ENCODE data around the gene PLAAT5.
A peak's percentile ranks its signal among the peaks of the same experiment; 100 is the strongest.
"Not testable (repeated sequence)": the region's sequence is repeated elsewhere in the genome, so short reads cannot be mapped to it uniquely, and the experiment has no call there.

The PLAAT5 gene

DNA sequence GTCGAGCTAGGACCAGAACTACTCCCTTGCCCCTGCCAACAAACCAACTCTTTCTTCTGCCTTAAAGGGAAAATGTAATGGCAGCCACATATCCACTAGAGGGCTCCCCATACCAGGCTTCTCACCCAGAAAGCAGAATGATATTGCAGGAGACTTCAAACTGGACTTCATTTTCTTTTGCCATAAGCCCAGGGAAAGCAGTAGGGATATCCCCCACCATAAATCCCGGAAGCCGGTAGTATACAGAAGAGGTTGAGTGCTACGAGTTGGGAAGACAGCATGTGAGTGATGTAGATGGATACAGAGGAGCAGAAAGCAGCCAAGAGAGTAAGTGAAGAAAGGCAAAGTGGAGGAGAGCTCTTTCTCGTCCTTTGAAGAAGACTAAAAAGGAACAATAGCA lies 12.1 kb downstream of the PLAAT5 start:
- DNase-seq (ENCODE audit: low read depth), result peak; percentile 22

DNA sequence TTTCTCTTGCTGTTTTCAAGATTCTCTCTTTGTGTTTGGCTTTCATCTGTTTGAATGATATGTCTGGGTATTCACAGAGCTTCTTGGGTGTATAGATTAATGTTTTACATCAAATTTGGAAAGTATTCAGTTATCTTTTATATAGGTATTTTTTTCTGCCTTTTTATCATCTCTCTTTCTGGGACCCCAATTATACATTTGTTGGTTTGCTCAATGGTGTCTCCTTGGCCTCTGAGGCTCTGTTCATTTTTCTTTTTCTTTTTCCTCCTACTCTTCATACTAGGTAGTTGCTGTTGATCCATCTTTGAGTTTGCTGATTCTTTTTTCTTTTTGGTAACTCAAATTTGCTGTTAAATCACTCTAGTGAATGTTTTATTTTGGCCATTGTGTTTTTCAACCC lies 14.3 kb downstream of the PLAAT5 start:
- no peak for DNase-seq (ENCODE audit: low read depth)

DNA sequence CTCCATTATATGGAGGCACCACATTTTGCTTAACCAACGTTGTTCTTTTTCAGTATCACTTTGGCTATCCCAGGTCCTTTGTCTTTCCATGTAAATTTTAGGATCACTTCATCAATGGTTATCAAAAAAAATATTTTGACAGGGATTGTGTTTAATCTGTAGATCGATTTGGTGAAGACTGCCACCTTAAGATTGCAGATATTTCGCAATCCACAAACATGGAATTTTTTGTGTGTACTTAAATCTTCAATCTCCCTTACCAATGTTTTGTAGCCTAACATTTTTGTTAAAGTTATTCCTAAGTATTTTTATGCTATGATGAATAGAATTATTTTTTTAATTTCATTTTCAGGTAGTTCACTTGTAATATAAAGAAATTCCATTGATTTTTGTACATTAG lies 18.6 kb downstream of the PLAAT5 start:
- no peak for DNase-seq (ENCODE audit: low read depth)

DNA sequence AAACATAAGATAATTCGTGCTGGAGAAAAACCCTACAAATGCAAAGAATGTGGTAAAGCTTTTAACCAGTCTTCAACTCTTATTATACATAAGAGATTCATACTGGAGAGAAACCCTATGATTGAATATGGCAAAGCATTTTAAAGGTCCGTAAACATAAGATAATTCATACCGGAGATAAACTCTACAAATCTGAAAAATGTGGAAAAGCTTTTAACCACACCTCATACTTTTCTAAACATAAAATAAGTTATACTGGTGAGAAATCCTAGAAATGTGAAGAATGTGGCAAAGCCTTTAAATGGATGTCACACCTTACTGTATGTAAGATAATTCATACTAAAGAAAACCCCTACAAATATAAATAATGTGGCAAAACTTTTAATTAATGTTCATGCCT lies 20.7 kb downstream of the PLAAT5 start:
- no peak for DNase-seq (ENCODE audit: low read depth)

DNA sequence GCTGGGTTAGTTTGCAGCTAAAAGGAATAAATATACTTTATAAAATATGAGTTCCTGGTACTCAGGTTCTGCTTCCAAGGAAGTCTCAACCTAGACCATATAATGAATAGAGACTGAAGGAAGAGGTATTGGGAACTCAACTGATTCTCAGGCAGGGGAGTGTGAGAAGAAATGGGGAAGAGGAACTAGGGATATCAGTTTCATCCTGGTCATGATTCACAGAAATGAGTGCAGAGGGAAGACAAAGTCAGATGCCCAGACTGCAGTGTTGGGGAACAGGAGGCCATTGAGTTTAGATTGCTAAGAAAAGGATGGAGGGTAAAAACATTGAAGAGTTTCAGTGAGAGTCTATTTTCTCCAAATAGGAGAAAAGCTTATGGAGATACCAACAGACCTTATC lies 28.8 kb downstream of the PLAAT5 start:
- no peak for DNase-seq (ENCODE audit: low read depth)

DNA sequence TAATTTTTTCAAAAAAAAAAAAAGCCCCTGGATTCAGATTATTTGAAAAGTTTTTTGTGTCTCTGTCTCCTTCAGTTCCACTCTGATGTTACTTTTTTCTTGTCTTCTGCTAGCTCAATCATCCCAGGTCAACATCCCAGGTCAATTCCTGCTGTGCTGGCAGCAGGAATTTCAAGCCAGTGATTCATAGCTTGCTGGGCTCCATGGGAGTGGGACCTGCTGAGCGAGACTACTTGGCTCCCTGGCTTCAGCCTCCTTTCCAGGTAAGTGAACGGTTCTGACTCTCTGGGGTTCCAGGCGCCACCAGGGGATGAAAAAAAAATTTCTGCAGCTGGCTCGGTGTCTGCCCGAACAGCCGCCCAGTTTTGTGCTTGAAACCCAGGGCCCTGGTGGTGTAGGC lies 31.4 kb downstream of the PLAAT5 start:
- no peak for DNase-seq (ENCODE audit: low read depth)

DNA sequence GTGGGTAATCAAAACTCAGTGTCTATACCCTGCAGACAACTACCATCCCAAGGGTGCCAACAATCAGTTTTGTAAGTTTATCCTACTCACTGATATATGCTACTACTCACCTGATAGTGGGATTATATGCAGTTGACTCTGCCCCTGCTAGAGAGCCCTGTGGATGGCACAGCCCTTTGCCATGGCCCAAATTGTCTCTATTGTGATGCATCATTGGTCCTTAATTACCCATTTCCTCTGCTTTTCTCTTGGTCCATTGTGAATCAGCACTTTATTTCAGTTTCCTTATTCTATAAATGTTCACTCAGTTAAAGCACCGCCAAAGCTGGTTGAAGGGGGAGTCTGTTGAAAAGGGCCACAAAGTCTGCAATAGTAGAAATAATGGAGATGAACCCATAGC lies 42.3 kb downstream of the PLAAT5 start:
- DNase-seq (ENCODE audit: low read depth), result no peak

DNA sequence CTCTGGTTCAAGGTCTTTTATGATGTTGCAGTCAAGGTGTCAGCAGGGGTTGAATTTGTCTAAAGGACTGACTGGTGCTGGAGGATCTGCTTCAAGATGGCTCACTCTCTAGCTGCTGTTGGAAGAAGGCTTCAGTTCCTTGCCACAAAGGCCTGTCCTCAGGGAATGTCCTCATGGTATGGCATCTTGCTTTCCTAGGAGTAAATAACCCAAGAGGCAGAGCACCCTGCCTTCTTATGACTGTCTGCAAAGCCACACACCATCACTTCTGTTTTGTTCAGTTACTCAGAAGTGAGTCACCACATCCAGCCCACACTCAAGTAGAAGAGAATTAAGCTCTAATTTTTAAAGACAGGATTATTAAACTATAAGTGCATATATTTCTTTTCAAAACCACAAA lies 45.2 kb downstream of the PLAAT5 start:
- no peak for DNase-seq (ENCODE audit: low read depth)

DNA sequence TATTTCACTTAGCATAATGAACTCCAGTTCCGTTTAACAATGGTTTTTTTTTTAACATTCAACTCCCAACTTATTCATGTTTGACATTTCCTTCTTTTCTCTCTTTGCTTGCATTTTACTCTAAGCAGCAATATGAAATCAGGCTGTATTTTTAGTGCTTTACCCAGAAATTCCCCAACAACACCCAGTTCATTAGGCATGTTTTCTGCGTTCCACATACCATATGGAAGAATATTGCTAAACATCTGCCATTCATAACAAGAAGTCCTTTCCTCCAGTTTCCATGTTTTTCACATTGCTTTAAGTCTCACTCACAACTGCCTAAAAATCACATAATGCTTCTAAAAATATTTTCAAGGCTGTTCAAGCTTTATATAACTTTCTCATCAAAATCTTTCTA lies 45.8 kb downstream of the PLAAT5 start:
- no peak for DNase-seq (ENCODE audit: low read depth)

DNA sequence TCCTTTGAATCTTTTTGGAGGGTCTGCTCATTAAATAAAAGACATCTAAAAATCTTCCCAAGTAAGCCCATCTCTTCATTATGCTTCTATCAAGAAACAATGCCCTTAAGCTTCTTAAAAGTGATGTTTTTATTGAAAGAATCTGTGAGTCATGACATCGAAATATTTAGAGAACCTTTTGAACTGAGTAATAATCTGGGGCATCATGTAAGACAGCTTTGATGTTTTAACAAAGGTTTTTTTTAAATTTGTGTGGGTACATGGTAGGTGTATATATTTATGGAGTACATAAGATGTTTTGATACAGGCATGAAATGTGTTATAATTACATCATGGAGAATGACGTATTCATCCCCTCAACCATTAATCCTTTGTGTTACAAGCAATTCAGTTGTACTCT lies 46.8 kb downstream of the PLAAT5 start:
- DNase-seq (ENCODE audit: low read depth), result no peak

DNA sequence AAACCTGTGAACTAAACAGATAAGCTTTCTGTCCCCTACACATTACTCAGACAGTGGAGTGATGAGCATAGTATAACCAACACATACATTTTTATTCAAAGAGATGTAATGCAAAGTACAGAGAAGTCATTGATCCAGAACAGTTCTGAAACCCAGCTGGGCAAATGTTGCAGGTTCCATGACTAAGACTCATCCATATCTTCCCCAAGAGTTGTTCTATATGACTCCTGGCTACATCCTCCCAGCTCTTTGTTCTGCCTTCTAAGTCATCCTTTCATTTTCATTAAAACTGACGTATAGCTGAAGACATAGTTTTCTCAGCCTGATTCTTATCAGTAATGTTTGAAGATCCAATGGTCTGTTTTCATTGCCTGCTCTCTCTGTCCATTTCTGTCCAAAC lies 47.3 kb downstream of the PLAAT5 start:
- DNase-seq (ENCODE audit: low read depth), result no peak

DNA sequence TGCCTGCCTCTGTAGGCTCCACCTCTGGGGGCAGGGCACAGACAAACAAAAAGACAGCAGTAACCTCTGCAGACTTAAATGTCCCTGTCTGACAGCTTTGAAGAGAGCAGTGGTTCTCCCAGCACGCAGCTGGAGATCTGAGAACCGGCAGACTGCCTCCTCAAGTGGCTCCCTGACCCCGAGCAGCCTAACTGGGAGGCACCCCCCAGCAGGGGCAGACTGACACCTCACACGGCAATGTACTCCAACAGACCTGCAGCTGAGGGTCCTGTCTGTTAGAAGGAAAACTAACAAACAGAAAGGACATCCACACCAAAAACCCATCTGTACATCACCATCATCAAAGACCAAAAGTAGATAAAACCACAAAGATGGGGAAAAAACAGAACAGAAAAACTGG lies 55.1 kb downstream of the PLAAT5 start:
- not testable (repeated sequence) for DNase-seq (ENCODE audit: low read depth)

DNA sequence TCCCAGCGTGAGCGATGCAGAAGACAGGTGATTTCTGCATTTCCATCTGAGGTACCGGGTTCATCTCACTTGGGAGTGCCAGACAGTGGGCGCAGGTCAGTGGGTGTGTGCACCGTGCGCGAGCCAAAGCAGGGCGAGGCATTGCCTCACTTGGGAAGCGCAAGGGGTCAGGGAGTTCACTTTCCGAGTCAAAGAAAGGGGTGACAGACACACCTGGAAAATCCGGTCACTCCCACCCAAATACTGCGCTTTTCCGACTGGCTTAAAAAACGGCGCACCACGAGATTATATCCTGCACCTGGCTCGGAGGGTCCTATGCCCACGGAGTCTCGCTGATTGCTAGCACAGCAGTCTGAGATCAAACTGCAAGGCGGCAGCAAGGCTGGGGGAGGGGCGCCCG lies 55.6 kb downstream of the PLAAT5 start:
- not testable (repeated sequence) for DNase-seq (ENCODE audit: low read depth)

DNA sequence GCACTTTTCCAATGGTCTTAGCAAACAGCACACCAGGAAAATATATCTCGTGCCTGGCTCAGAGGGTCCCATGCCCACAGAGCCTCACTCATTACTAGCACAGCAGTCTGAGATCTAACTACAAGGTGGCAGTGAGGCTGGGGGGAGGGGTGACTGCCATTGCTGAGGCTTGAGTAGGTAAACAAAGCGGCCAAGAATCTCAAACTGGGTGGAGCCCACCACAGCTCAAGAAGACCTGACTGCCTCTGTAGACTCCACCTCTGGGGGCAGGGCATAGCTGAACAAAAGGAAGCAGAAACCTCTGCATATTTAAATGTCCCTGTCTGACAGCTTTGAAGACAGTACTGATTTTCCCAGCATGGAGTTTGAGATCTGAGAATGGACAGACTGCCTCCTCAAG lies 60.2 kb downstream of the PLAAT5 start:
- DNase-seq (ENCODE audit: low read depth), result not testable (repeated sequence)

DNA sequence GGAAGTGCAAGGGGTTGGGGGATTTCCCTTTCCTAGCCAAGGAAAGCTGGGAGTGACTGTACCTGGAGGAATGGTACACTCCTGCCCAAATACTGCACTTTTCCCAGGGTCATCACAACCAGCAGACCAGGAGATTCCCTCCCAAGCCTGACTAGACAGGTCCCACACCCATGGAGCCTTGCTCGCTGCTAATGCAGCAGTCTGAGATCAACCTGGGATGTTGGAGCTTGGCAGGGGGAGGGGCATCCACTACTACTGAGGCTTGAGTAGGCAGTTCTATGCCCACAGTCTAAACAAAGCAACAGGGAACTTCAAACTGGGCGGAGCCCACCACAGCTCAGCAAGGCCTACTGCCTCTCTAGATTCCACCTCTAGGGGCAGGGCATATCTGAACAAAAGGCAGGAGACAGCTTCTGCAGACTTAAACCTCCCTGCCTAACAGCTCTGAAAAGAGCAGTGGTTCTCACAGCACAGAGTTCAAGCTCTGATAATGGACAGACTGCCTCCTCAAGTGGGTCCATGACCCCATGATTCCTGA lies 62.9 kb downstream of the PLAAT5 start:
- DNase-seq (ENCODE audit: low read depth), result no peak

DNA sequence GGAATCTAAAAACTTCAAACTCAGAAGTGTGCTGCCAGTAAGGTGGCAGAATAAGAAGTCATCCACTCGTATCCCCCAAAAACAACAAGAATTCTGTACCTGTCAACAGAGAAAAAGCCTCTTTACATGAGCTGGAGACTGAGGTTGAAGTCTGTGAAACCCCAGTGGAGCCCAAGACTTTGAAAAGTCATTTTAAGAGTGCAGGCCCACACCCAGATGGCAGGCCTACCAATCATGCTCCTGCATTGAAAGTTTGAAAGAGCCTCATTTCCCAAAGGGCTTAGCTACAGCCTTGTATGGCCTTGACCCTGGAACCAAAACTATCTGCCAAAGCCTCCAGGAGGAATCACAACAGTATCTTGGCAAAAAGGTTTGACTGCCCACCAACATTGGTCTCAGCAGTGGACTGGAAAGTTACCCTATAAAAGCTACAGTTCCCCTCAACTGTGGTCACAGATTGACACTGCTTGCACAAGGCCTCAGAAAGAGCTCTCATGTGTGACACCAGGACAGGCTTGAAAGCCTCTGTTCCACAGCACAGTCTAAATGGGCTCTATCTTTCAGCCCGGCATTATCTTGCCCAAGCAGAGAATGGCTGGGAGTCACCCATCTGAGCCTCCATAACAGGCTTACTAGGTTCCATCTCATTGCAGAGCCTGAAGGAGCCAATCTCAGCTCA lies 73.7 kb downstream of the PLAAT5 start:
- no peak for DNase-seq (ENCODE audit: low read depth)
